Globus pallidus (tissue), 1 donor: Measurements from ENCODE around the gene EPAS1.

Experiments used
- DNase-seq: peaks from one replicate; pipeline ENCODE4 v3.0.0-alpha.2; 2015; ENCODE audit warnings: low spot score

EPAS1 gene

DNA sequence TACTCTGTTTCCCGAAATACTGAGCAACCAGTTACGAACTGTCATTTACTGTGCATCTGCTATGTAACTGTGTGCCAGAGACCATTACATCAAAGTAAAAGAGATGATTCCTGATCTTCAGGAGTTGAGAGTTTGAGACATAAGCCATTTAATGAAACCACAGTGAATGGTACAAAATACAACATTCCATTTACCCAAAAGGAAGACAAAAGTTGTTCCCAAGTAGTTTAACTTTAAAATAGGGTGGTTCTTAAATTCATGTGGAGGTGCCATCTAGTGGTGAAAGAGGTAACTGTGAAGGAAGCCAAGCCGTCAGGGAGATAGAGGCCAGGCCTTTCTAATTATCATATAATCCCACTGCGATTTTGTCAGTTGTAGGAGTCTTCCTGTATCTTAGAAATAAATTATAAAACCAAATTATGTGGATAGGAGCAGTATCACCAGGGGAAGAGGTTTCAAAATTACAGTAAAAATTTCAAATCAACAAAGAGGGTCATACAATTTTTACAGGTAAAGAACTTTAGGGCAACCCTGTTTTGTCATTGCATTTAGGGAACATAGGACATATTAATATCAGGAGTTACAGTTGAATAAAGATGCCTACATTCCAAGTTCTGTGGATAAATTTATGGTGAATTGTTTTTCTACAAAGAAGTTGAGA lies 67.7 kb downstream of the EPAS1 start:
- peak; percentile 47 for DNase-seq

DNA sequence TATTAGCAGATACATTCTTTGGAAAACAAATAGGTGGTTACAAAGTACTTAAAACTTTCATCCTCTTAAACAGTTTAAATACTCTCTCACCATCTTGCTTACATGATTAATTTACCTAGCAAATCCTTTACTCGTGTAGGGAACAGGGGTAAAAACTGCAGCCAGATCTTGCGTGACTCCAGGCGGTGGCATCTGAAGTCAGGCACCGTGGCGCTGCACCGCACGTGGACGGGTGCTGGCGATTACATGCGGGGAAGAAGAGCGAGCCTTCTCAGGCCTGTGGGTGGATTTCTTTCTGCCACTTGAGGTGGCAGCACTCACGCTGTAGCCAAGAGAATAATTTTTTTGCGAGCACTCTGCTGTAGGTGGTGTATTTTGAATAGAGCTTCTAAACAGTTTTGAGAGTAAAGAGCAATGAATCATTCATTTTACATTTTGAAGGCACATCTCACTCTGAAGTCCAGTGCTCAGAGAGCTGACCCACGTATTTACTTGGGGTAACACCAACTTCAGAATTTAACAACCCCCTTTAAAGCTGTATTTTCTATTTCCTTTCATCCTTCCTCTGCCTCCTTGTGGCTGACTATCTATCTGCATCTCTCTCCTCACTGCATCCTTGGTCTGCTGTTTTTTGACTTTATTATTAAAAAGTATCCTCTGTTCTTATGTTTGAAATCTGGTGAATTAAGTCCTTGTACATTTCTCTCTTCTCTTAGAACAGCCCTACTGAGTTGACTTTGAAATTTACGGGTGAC lies 68.9 kb downstream of the EPAS1 start:
- no peak for DNase-seq

DNA sequence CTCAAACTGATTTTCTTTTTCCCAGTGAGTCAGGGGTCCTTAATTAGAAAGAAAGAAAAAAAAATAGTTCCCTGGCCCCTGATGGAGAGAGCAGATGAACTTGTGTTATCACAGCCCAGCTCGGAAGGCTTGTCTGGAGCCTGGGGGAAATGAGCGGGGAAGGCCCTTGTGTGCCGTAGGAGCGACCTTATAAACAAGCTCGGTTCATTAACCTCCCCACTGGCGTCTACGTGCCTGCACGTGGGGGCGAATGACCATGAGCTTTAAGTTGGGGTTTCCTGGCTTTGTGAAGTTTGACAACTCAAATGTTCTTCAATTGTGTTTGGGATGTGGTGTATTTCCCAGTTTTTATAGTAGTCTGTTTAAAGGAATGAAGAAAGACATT lies 69.5 kb downstream of the EPAS1 start:
- DNase-seq: no peak

- peak; percentile 53 for DNase-seq
Observed at GRCh38 chr2:46367286-46367685, 70.1 kb downstream of the EPAS1 start.

DNA sequence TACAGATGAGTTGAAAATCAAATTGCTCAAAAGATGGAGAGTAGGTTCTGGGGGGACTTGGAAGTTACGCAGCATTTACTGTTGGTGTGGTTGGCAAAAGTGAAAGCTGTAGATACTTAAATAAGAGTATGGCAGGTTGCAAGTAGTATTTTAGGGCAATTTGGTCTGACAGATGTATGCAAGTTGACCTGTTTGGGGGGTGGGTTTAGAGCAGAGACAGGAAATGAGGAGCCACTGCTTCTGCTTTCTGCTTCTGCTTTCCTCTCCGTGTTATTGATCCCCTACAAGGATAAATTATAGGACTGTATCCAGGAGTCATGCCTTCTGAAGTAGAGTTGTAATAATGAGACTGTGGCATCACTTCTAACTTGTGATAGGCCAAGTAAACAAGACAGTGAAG lies 71.2 kb downstream of the EPAS1 start:
- DNase-seq: no peak

DNA sequence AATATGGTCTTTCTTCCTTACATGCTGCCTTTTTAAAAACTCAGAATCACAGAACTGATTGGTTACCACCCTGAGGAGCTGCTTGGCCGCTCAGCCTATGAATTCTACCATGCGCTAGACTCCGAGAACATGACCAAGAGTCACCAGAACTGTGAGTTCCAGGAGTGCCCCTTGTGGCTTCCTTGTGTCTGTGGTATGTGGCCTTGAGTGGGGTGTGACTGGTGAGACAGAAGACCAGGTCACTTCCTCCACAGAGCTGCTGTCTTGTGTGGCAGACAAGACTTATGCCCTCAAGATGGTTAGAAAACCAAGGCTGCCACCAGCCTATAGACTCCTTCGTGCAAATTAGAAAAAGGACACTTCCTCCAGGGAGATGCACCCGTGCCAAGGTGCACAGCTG lies 72.6 kb downstream of the EPAS1 start:
- no peak for DNase-seq

- DNase-seq: no peak
Observed at GRCh38 chr2:46371854-46372253, 74.6 kb downstream of the EPAS1 start.

DNA sequence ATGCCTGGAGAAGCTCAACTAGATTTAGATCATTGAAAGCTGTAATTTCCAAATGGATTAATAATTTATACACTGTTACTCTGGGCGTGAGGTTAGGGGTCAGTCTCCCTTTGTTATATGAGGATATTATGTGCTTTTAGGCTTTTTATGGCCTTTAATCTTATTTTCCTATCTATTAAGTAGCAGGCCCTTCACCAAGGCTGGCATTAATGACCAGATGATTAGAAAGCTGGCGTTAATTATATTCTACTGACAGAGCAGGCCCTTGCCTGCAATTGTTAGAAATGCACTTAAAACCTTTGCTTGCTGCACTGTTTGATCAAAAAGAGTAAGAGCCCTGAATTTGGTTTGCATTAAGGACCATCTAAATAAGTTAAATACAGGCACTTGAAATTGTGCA lies 75.3 kb downstream of the EPAS1 start:
- DNase-seq: no peak

DNA sequence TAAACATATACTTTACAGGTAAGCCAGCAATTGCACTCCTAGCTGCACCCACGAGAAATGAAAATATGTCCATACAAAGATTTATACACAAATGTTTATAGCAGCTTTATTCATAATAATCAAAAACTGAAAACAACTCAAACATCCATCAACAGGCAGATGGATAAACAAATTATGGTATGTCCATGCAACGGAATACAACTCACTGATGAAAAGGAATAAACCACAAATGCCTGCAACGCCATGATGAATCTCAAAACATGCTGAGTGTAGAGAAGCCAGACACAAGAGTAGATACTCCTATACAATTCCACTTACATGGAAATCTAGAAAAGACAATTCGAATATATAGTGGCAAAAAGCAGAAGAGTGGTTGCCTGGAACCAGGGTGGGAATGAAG lies 76.0 kb downstream of the EPAS1 start:
- no peak for DNase-seq

DNA sequence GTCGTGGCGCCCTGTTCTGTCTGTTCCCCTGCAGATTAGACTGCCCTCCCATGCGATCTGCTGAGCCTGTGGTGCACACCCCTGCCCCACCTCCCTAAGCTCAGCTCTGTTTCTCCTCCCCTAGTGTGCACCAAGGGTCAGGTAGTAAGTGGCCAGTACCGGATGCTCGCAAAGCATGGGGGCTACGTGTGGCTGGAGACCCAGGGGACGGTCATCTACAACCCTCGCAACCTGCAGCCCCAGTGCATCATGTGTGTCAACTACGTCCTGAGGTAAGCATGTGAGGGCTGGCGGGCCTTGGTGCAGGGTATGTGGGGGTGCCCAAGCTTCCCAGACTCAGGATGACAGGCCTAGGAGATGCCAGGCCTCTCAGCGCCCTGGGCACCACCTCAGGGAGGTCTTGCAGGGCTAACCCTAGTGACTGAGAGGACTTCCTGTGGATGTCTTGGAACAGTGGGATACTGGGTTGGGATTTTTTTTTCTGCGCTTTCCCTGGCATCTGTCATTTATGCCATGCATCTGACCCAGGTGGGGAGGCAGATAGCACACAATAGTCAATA lies 78.4 kb downstream of the EPAS1 start:
- DNase-seq: no peak

- DNase-seq: no peak
Observed at GRCh38 chr2:46376586-46376985, 79.4 kb downstream of the EPAS1 start.

DNA sequence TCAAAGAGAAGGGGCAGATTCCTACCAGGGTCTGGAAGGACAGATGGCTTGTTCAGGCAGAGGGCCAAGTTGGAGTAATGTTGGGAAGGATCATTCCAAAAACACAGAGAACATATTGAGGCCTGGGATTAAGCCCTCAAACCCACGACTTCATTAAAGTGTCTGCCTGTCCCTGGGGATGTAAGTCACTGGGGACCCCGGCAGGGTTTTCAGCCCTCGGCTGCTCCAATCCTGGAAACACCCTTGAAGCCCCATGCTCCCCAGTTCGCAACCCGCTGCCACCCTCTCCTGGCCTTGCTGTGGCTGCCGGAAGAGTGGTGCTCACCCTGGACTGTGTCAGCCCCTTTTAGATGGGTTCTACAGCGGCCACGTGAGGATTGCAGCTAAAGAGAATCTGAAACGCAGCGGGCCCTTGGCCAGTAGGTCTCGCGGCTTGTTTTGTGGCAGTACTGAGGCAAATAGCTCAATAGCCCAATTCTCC lies 79.9 kb downstream of the EPAS1 start:
- DNase-seq: no peak

DNA sequence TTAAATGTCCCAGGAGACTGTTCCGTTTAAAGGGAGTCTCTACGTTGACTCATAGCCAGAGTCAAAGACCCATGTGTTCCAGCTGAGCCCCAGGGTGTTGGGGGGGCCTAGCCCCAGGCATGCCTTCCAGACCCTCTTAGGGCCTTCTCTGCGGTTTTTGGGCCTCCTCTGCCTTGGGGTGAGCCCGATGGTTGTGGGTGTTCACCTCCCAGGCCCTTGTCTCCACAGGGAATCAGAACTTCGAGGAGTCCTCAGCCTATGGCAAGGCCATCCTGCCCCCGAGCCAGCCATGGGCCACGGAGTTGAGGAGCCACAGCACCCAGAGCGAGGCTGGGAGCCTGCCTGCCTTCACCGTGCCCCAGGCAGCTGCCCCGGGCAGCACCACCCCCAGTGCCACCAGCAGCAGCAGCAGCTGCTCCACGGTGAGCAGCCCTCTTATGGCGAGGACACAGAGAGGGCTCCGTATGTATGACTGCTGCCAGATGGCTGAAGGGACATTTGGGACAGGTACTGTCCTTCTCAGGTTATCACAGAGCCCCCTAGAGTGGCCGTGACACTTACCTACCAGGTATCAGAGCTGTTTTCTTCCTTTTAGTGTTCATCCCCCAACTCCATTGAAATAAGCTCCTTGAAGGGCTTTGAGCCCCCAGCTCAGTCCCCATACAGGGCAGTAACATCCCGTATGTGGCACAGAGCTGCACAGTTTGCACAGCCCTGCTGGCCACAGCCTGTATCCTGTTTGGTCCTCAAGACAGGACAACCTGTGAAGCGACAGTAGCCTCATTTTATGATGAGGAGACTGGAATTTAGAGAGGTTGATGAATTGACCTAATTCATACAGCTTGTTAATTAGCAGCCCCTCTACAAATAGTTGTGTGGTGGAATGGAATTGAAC lies 80.7 kb downstream of the EPAS1 start:
- DNase-seq: no peak

DNA sequence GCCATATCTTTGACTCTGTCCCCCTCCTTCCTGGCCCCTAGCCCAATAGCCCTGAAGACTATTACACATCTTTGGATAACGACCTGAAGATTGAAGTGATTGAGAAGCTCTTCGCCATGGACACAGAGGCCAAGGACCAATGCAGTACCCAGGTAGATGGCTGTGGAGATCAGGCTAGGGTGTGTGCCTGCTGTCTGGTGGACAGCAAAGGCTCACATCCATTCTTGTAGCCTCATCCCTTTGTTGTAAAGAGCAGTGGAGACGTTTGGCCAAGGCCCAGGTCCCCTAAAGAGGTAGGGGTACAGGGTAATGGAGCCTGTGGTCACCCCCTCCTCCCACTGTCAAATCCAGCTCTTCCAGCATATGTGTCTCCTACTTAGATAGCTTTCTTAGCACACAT lies 81.4 kb downstream of the EPAS1 start:
- DNase-seq: no peak

GRCh38 chr2:46379213-46380037 lies 82.2 kb downstream of the EPAS1 start:
- no peak for DNase-seq

DNA sequence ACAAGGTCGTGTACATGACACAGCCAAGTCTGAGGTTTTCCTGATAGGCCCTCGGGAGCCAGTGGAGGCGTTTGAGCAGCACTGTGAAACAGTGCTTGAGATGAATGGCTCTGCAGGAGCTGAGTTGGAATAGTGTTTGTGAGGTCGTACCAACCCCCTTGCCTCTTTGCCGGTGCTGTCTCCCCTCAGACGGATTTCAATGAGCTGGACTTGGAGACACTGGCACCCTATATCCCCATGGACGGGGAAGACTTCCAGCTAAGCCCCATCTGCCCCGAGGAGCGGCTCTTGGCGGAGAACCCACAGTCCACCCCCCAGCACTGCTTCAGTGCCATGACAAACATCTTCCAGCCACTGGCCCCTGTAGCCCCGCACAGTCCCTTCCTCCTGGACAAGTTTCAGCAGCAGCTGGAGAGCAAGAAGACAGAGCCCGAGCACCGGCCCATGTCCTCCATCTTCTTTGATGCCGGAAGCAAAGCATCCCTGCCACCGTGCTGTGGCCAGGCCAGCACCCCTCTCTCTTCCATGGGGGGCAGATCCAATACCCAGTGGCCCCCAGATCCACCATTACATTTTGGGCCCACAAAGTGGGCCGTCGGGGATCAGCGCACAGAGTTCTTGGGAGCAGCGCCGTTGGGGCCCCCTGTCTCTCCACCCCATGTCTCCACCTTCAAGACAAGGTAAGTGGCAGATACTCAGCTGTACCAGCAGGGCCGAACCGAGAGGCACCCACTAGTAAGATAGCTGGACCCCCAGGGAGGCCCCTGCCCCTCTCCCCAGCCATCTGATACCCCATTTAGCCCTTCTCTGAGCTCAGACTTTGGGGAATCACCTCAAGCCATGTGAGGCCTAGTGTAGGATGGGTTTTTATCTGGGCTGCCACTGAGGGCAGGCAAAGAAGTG lies 83.1 kb downstream of the EPAS1 start:
- DNase-seq: no peak

DNA sequence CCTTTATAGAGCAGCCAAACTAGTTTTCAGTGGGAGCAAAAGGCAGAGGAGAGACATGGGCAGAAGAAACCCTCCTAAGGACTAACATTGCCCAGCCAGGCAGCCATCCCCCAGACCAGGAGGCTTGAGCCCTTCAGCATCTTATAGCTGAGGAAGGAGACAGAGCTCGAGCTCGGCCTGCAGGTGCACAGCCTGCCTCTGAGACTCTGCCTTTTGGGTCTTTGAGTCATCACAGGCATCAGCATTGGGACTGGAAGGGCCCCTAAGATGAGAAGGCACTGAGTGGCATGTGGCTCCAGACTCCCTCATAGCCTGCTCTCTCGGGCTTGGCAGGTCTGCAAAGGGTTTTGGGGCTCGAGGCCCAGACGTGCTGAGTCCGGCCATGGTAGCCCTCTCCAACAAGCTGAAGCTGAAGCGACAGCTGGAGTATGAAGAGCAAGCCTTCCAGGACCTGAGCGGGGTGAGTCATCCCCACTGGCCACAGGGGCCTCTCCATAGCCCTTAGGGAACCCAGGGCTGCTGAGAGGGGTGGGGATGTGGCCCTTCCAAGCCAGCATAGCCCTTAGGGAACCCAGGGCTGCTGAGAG lies 84.1 kb downstream of the EPAS1 start:
- no peak for DNase-seq

- no peak for DNase-seq
Observed at GRCh38 chr2:46381871-46382270, 84.7 kb downstream of the EPAS1 start.

GRCh38 chr2:46382331-46383112 lies 85.3 kb downstream of the EPAS1 start:
- no peak for DNase-seq

DNA sequence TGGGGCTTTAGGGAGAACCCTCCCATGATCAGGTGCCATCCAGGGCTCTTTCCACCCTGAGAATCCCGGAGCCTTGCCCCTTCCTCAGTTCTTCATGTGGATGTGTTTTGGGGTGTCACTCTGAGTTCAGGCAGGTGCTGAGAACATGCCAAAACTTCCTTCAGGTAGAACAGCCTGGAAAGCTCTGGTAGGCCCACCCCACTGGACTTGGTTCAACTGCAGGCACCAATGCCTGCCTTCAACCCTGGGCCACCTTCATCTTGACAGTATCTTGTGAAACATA lies 85.8 kb downstream of the EPAS1 start:
- no peak for DNase-seq
